Measurements from ENCODE around the gene KCNJ9. TPM values are rescaled to one million over a fixed set of nuclear protein-coding genes. Genes with fewer than 3 reads are reported as not detected.

KCNJ9 gene
- total RNA-seq, 2 experiments from 2014 or later, result not detected

GRCh38 chr1:160117300-160117699 is 36.0 kb downstream of the KCNJ9 start:
- TF ChIP-seq CTCF (IDR thresholded peaks at IDR 0.05), result no peak
- Mint-ChIP-seq H3K4me1 (ENCODE audit: low read depth) (no peaks in the 10 kb centered on the region), H3K4me3 (no peak overlapping the region), H3K9me3 (no peaks in the 10 kb centered on the region), H3K27me3 (peaks cover 18% of the 10 kb centered on the region), H3K36me3 (ENCODE audit: low read depth) (no peaks in the 10 kb centered on the region), H3K27ac (no peak overlapping the region)
- no peak overlapping the region for H3K4me3 ChIP-seq (ENCODE audit: low read length)
- no peaks in the 10 kb centered on the region for H3K9me3 ChIP-seq (ENCODE audit: control insufficient read depth in 1 of 2, insufficient read depth in 1 of 2, low read length in 2 of 2)
- DNase-seq, result no peak
- no peak overlapping the region for H3K27ac ChIP-seq (ENCODE audit: low read depth in 1 of 2, low read length in 2 of 2)
- POLR2A ChIA-PET, result no interaction called here
- no peak for ATAC-seq (ENCODE audit: poor library complexity)
- H3K36me3 ChIP-seq (ENCODE audit: insufficient read depth, low read length), result no peaks in the 10 kb centered on the region
- no peaks in the 10 kb centered on the region for H3K4me1 ChIP-seq (ENCODE audit: insufficient read depth, low read length)
- intact Hi-C loops (cut with DNase I, micrococcal nuclease), result no loop called here
- CTCF ChIA-PET, result no interaction called here
- peaks cover 7 to 19% of the 10 kb centered on the region in 2 experiments for H3K27me3 ChIP-seq (ENCODE audit: control insufficient read depth in 1 of 2, insufficient read depth in 2 of 2, low read length in 2 of 2)

GRCh38 chr1:160117709-160118183 is 36.4 kb downstream of the KCNJ9 start:
- DNase-seq, result no peak
- POLR2A ChIA-PET, result no interaction called here
- no peak overlapping the region for H3K27ac Mint-ChIP-seq

GRCh38 chr1:160118928-160119327 is 37.6 kb downstream of the KCNJ9 start:
- Histone ChIP-seq H3K36me3 (ENCODE audit: insufficient read depth, low read length) (no peaks in the 10 kb centered on the region), H3K4me1 (ENCODE audit: insufficient read depth, low read length) (no peaks in the 10 kb centered on the region), H3K27me3 (ENCODE audit: control insufficient read depth in 1 of 2, insufficient read depth in 2 of 2, low read length in 2 of 2) (peaks cover 7 to 15% of the 10 kb centered on the region in 2 experiments), H3K27ac (ENCODE audit: low read depth in 1 of 2, low read length in 2 of 2) (no peak overlapping the region), H3K4me3 (ENCODE audit: low read length) (no peak overlapping the region), H3K9me3 (ENCODE audit: control insufficient read depth in 1 of 2, insufficient read depth in 1 of 2, low read length in 2 of 2) (no peaks in the 10 kb centered on the region)
- Mint-ChIP-seq H3K27me3 (peaks cover 18% of the 10 kb centered on the region), H3K36me3 (ENCODE audit: low read depth) (no peaks in the 10 kb centered on the region), H3K27ac (no peak overlapping the region), H3K4me1 (ENCODE audit: low read depth) (no peaks in the 10 kb centered on the region), H3K4me3 (no peak overlapping the region), H3K9me3 (no peaks in the 10 kb centered on the region)
- no peak for TF ChIP-seq CTCF (IDR thresholded peaks at IDR 0.05)
- no peak for DNase-seq
- CTCF ChIA-PET, result no interaction called here
- intact Hi-C loops (cut with DNase I, micrococcal nuclease), result no loop called here
- POLR2A ChIA-PET, result no interaction called here
- ATAC-seq (ENCODE audit: poor library complexity), result no peak

More at GRCh38 chr1:160117709-160118183, 36.4 kb downstream of the KCNJ9 start:
- no peaks in the 10 kb centered on the region for H3K36me3 ChIP-seq (ENCODE audit: insufficient read depth, low read length)
- H3K27me3 ChIP-seq (ENCODE audit: control insufficient read depth in 1 of 2, insufficient read depth in 2 of 2, low read length in 2 of 2), result peaks cover 7 to 17% of the 10 kb centered on the region in 2 experiments
- Mint-ChIP-seq H3K9me3 (no peaks in the 10 kb centered on the region), H3K4me3 (no peak overlapping the region), H3K36me3 (ENCODE audit: low read depth) (no peaks in the 10 kb centered on the region), H3K4me1 (ENCODE audit: low read depth) (no peaks in the 10 kb centered on the region), H3K27me3 (peaks cover 18% of the 10 kb centered on the region)
- no peaks in the 10 kb centered on the region for H3K4me1 ChIP-seq (ENCODE audit: insufficient read depth, low read length)
- no peak overlapping the region for H3K4me3 ChIP-seq (ENCODE audit: low read length)
- no peak for ATAC-seq (ENCODE audit: poor library complexity)
- no peak overlapping the region for H3K27ac ChIP-seq (ENCODE audit: low read depth in 1 of 2, low read length in 2 of 2)
- intact Hi-C loops (cut with DNase I, micrococcal nuclease), result no loop called here
- no peaks in the 10 kb centered on the region for H3K9me3 ChIP-seq (ENCODE audit: control insufficient read depth in 1 of 2, insufficient read depth in 1 of 2, low read length in 2 of 2)
- TF ChIP-seq CTCF (IDR thresholded peaks at IDR 0.05), result no peak
- CTCF ChIA-PET, result no interaction called here
